WTC11 (cell line): ENCODE measurements around the gene ITGA2B. TPM values are rescaled to one million over a fixed set of nuclear protein-coding genes. Genes with fewer than 3 reads are reported as not detected.
A peak's percentile ranks its signal among the peaks of the same experiment; 100 is the strongest.

Source experiments
- ATAC-seq: fragments of 200-7000 bp; cut with Tn5 transposase; 2 replicates; pipeline ENCODE4 v1.10.0; 2021; ENCODE audit warnings: mild to moderate bottlenecking, moderate library complexity
- CTCF ChIA-PET: fragments of 300-600 bp; sonication (Branson Sonifier 250); formaldehyde crosslinking; loops from one replicate; lab custom pipeline; 2021; ENCODE audit warnings: antibody characterized with exemption; lab: Charles Lee
- POLR2A ChIA-PET: fragments of 350-600 bp; sonication (Branson Sonifier 250); formaldehyde crosslinking; loops from one replicate; lab custom pipeline; 2021; ENCODE audit warnings: antibody characterized with exemption; lab: Charles Lee
- DNase-seq: peaks from one replicate; pipeline ENCODE4 v3.0.0; 2021; ENCODE audit warnings: low spot score
- H3K27ac Mint-ChIP-seq: 2 replicates; pipeline ENCODE4 v1.8.0; 2021; ENCODE audit warnings: mixed read lengths
- H3K27me3 Mint-ChIP-seq: 2 replicates; pipeline ENCODE4 v1.8.0; 2021; ENCODE audit warnings: low read depth, mild to moderate bottlenecking, moderate library complexity, mixed read lengths
- H3K36me3 Mint-ChIP-seq: 2 replicates; pipeline ENCODE4 v1.8.0; 2021; ENCODE audit warnings: mixed read lengths
- H3K4me1 Mint-ChIP-seq: 2 replicates; pipeline ENCODE4 v1.8.0; 2022; ENCODE audit warnings: mixed read lengths
- H3K4me3 Mint-ChIP-seq: 2 replicates; pipeline ENCODE4 v1.8.0; 2021; ENCODE audit warnings: mild to moderate bottlenecking, moderate library complexity, mixed read lengths
- H3K9me3 Mint-ChIP-seq: 2 replicates; pipeline ENCODE4 v1.8.0; 2021; ENCODE audit warnings: mixed read lengths
- ATF1 ChIP-seq: sonication (generic); formaldehyde crosslinking; IDR thresholded peaks from 2 replicates; pipeline ENCODE4 v1.8.1; 2023; ENCODE audit warnings: mild to moderate bottlenecking, moderate library complexity, missing genetic modification reagents
- ATF2 ChIP-seq: sonication (generic); formaldehyde crosslinking; IDR thresholded peaks from 2 replicates; pipeline ENCODE4 v1.8.1; 2022; ENCODE audit warnings: low read depth, missing genetic modification reagents, borderline replicate concordance
- CTCF ChIP-seq: fragments of 200-600 bp; IDR thresholded peaks from 2 replicates; pipeline ENCODE4 v1.8.0; 2022; ENCODE audit warnings: antibody characterized with exemption
- E2F5 ChIP-seq: sonication (generic); formaldehyde crosslinking; IDR thresholded peaks from 2 replicates; pipeline ENCODE4 v1.8.1; 2022; ENCODE audit warnings: mild to moderate bottlenecking, moderate library complexity, missing genetic modification reagents
- ELF4 ChIP-seq: sonication (generic); formaldehyde crosslinking; IDR thresholded peaks from 2 replicates; pipeline ENCODE4 v1.8.1; 2022; ENCODE audit warnings: low read depth, mild to moderate bottlenecking, moderate library complexity, missing genetic modification reagents
- ETV6 ChIP-seq: sonication (generic); formaldehyde crosslinking; IDR thresholded peaks from 2 replicates; pipeline ENCODE4 v1.8.1; 2022; ENCODE audit warnings: mild to moderate bottlenecking, missing genetic modification reagents
- FOXJ3 ChIP-seq: sonication (generic); formaldehyde crosslinking; IDR thresholded peaks from 2 replicates; pipeline ENCODE4 v1.9.0; 2021; ENCODE audit warnings: missing genetic modification reagents, mild to moderate bottlenecking, borderline replicate concordance
- FOXP1 ChIP-seq: sonication (generic); formaldehyde crosslinking; IDR thresholded peaks from 2 replicates; pipeline ENCODE4 v1.8.0; 2022; ENCODE audit warnings: missing genetic modification reagents, mild to moderate bottlenecking, moderate library complexity, borderline replicate concordance
- NFATC4 ChIP-seq: fragments of 250-450 bp; sonication (Bioruptor Pico); IDR thresholded peaks from 2 replicates; pipeline ENCODE4 v1.9.0; 2021; ENCODE audit warnings: mild to moderate bottlenecking
- NFE2L1 ChIP-seq: sonication (generic); formaldehyde crosslinking; IDR thresholded peaks from 2 replicates; pipeline ENCODE4 v1.8.1; 2023; ENCODE audit warnings: missing genetic modification reagents
- NFYB ChIP-seq: sonication (generic); formaldehyde crosslinking; conservative IDR thresholded peaks from 2 replicates; pipeline ENCODE4 v1.8.0; 2022; ENCODE audit warnings: low read depth, missing genetic modification reagents
- OVOL2 ChIP-seq: fragments of 250-450 bp; sonication (Bioruptor Pico); IDR thresholded peaks from 2 replicates; pipeline ENCODE4 v1.9.0; 2021; ENCODE audit warnings: mild to moderate bottlenecking, borderline replicate concordance
- PREB ChIP-seq: sonication (generic); formaldehyde crosslinking; IDR thresholded peaks from 2 replicates; pipeline ENCODE4 v1.8.1; 2022; ENCODE audit warnings: mild to moderate bottlenecking, missing genetic modification reagents, moderate library complexity, borderline replicate concordance
- RELA ChIP-seq: sonication (generic); formaldehyde crosslinking; IDR thresholded peaks from 2 replicates; pipeline ENCODE4 v1.8.1; 2022; ENCODE audit warnings: missing genetic modification reagents, mild to moderate bottlenecking, borderline replicate concordance
- USF2 ChIP-seq: sonication (generic); formaldehyde crosslinking; IDR thresholded peaks from 2 replicates; pipeline ENCODE4 v1.8.1; 2023; ENCODE audit warnings: mild to moderate bottlenecking, missing genetic modification reagents, moderate library complexity
- ZBTB21 ChIP-seq: sonication (generic); formaldehyde crosslinking; IDR thresholded peaks from 2 replicates; pipeline ENCODE4 v1.8.1; 2023; ENCODE audit warnings: mild to moderate bottlenecking, missing genetic modification reagents, borderline replicate concordance
- ZNF263 ChIP-seq: sonication (generic); formaldehyde crosslinking; IDR thresholded peaks from 2 replicates; pipeline ENCODE4 v1.8.1; 2022; ENCODE audit warnings: low read depth, mild to moderate bottlenecking, moderate library complexity, missing genetic modification reagents
- ZNF317 ChIP-seq: sonication (generic); formaldehyde crosslinking; IDR thresholded peaks from 2 replicates; pipeline ENCODE4 v1.8.1; 2023; ENCODE audit warnings: low read depth, mild to moderate bottlenecking, moderate library complexity, missing genetic modification reagents, borderline replicate concordance
- ZNF512 ChIP-seq: sonication (generic); formaldehyde crosslinking; IDR thresholded peaks from 2 replicates; pipeline ENCODE4 v1.8.1; 2022; ENCODE audit warnings: missing genetic modification reagents, borderline replicate concordance
- total RNA-seq: library from RNA; stranded (reverse); gene quantifications from 3 replicates; pipeline ENCODE4 v1.2.3, GENCODE V29; 2021

The ITGA2B gene
- total RNA-seq, 1 experiment from 2014 or later: 21.5 TPM

- no peak for DNase-seq
- CTCF ChIA-PET: interaction anchor here (0.6 to 5.0 kb wide), 4 partner anchors 11 to 243 kb away, joined by 3 to 31 read pairs (median 6); no protein-coding TSS in a partner anchor
- Mint-ChIP-seq H3K27ac (no peak overlapping the region), H3K27me3 (no peaks in the 10 kb centered on the region; the same call in 1 of the 2 replicates), H3K4me3 (no peak overlapping the region)
- TF ChIP-seq CTCF: peak; percentile 32; the same call in 1 of the 2 replicates
- no peak for TF ChIP-seq PREB (CRISPR knock-in tag)
- TF ChIP-seq, all 79 proteins: peak for 1
- POLR2A ChIA-PET: no interaction called here
- Mint-ChIP-seq H3K4me1 (no peaks in the 10 kb centered on the region), H3K9me3 (no peaks in the 10 kb centered on the region), H3K36me3 (peaks cover 42% of the 10 kb centered on the region)
- ATAC-seq: peak; percentile 48; the same call in 1 of the 2 replicates
Measured at GRCh38 chr17:44400226-44400847, 10.9 kb upstream of the ITGA2B start.

GRCh38 chr17:44398692-44399691 lies 9.5 kb upstream of the ITGA2B start:
- Mint-ChIP-seq H3K27ac (no peak overlapping the region), H3K9me3 (no peaks in the 10 kb centered on the region), H3K36me3 (peaks cover 39% of the 10 kb centered on the region), H3K4me3 (no peak overlapping the region), H3K4me1 (0 out of 2 replicates have a peak, but pooled peaks cover 3% of the 10 kb centered on the region), H3K27me3 (no peaks in the 10 kb centered on the region; the same call in 1 of the 2 replicates)
- POLR2A ChIA-PET: no interaction called here
- DNase-seq (no peak), ATAC-seq (no peak)
- CTCF ChIA-PET: interaction anchor here (1.0 to 5.0 kb wide), 3 partner anchors 13 to 245 kb away, joined by 3 to 31 read pairs (median 9); no protein-coding TSS in a partner anchor
- TF ChIP-seq RELA (no peak), FOXJ3 (CRISPR knock-in tag) (no peak), FOXP1 (CRISPR knock-in tag) (no peak), USF2 (CRISPR knock-in tag) (no peak), ATF2 (no peak), ATF1 (CRISPR knock-in tag) (no peak), NFATC4 (CRISPR knock-in tag) (no peak), ZNF512 (no peak), E2F5 (CRISPR knock-in tag) (no peak), ZNF263 (CRISPR knock-in tag) (no peak), ZNF317 (CRISPR knock-in tag) (no peak), ZBTB21 (CRISPR knock-in tag) (no peak), ETV6 (CRISPR knock-in tag) (no peak), OVOL2 (CRISPR knock-in tag) (no peak), NFE2L1 (CRISPR knock-in tag) (no peak), ELF4 (CRISPR knock-in tag) (no peak), NFYB (CRISPR knock-in tag) (no peak)
